SU-DHL-6 (cell line): ENCODE data around the gene THSD7A.

Source experiments
- EZH2phosphoT487 ChIP-seq: fragments of 200-600 bp; sonication (generic), shearing (Covaris generic); conservative IDR thresholded peaks from 2 replicates; pipeline ENCODE4 v1.6.1; 2018; ENCODE audit warnings: mild to moderate bottlenecking, antibody characterized with exemption, low read length, moderate library complexity, mixed read lengths
- TF ChIP-seq, protein P1 (sequence below): fragments of 200-600 bp; sonication (generic); IDR thresholded peaks from one replicate; pipeline ENCODE4 v1.5.1; 2017; ENCODE audit warnings: antibody characterized with exemption, mild to moderate bottlenecking, low read length, moderate library complexity; ENCODE audit not compliant: insufficient read depth, poor library complexity, severe bottlenecking

DNA sequence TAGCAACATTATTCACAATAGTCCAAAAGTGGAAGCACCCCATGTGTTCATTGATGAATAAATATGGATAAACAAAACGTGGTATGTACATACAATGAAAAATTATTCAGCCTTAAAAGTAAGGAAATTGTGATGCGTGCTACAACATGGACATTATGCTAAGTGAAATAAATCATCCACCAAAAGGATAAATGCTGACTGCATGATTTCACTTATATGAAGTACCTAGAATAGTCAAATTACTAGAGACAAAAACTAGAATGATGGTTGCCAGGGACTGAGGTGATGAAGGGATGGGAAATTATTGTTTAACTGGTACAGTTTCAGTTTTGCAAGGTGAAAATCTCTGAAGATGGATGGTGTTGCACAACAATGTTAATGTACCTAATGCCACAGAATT is 56.6 kb downstream of the THSD7A start:
- TF ChIP-seq, protein P1, sequence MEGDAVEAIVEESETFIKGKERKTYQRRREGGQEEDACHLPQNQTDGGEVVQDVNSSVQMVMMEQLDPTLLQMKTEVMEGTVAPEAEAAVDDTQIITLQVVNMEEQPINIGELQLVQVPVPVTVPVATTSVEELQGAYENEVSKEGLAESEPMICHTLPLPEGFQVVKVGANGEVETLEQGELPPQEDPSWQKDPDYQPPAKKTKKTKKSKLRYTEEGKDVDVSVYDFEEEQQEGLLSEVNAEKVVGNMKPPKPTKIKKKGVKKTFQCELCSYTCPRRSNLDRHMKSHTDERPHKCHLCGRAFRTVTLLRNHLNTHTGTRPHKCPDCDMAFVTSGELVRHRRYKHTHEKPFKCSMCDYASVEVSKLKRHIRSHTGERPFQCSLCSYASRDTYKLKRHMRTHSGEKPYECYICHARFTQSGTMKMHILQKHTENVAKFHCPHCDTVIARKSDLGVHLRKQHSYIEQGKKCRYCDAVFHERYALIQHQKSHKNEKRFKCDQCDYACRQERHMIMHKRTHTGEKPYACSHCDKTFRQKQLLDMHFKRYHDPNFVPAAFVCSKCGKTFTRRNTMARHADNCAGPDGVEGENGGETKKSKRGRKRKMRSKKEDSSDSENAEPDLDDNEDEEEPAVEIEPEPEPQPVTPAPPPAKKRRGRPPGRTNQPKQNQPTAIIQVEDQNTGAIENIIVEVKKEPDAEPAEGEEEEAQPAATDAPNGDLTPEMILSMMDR: no peak
- TF ChIP-seq EZH2phosphoT487: no peak
